ENCODE measurements around the gene GPR161.
"Not testable (repeated sequence)": the region's sequence is repeated elsewhere in the genome, so short reads cannot be mapped to it uniquely, and the experiment has no call there.

GPR161 gene

DNA sequence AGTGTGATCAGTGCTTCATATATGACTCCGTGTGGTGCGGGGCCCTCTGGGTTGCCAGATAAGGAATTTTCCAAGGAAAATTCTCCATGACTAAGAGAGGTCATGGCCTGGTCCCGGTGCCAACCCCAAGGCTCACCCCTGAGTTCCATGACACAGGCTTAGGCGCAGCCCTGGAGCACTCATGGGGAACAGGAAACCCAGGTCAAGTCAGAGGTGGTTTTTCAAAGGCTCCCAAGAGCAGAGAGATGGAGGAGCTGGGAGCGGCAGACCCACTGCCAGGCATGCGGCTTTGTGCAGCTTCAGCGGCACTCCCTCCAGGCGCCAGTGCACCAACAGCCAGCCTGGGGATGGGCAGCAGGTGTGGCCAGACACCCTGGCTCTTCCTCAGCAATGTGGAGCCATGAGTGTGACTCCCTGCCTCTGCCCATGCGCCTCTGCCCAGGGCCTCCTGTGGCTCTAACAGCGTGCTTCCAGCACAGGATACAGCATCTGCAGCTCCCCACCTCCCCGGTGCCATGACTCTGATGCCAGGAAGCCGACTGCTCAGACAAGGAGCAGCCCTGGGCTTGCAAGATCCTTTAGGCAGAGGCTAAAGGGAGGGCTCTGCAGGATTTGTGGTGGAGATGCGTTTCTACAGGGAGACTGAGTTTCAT lies 47.3 kb downstream of the GPR161 start:
- in situ Hi-C loops (cut with MboI; ENCODE audit: low sequenced_read_pairs) = no loop called here

DNA sequence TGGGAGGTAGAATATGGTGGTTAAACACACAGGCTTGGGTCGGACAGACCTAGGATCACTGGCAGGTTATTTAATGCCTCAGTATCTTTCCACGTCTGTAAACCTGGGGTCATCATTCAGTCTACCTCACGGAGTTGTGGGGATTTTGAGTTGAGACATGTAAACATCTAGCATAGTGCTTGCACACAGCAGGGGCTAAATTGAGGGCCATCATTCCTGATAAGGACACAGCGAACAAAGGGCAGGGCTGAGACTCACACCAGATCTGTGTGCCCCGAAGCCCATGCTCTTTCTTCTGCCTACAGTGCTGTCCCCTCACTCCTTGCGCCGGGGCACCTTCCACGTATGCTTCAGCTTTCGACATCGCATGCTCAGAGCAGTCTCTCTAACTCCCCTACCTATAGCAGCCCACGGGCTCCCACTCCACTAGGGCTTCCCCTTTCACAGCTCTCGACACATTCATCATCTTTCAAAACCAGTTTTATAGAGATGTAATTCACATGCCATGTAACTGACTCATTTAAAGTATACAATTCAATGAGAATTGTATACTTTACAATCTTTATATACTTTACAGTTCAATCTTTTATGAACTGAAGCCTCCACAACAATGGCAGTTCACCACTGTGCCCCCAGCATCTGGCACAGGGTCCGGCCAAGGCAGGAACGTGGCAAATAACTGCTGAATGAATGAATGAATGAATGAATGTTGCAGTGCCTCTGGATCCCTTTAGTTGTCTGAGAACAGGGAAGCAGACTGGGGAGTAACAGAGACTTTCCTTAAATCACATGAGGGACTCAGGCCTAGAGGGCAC lies 48.0 kb downstream of the GPR161 start:
- in situ Hi-C loops (cut with MboI; ENCODE audit: low sequenced_read_pairs) = no loop called here

DNA sequence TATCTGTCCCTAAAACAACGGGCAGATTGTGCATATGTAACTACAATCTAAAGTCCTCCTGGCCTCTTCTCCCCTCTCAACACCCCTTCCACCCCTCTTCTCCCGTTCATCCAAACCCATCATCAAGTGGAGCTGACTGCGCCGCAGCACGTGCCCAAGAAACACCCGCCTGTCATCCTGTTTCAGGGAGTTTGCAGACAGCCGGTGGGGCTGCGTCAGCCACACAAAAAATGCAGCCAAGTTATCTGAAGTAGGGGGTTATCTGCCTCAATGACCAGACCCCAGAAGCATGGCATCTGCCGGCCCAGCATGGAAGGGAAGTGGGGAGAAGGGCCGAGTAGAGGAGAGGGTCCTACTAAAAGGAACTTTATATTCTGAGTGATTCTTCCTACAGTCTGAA lies 49.0 kb downstream of the GPR161 start:
- in situ Hi-C loops (cut with MboI; ENCODE audit: low sequenced_read_pairs) = no loop called here

DNA sequence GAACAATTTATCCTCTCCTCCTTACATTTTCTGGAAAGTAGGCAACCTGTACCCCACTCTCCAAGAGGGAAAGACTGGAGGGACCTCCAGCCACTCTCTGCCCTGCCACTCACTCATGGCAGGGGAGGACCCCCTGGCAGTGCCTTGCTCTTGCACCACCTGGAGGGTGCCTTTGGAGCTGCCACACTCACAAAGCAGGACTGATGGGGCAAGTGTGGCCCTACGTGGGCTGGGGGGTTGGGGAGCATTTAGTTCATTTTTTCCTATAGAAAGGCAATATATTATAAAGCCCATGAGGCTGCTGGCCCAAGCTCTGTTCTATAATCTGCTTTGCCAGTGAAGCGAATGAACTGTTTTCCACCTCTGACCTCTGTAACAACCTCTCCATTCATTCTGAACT lies 50.3 kb downstream of the GPR161 start:
- in situ Hi-C loops (cut with MboI; ENCODE audit: low sequenced_read_pairs) = no loop called here

DNA sequence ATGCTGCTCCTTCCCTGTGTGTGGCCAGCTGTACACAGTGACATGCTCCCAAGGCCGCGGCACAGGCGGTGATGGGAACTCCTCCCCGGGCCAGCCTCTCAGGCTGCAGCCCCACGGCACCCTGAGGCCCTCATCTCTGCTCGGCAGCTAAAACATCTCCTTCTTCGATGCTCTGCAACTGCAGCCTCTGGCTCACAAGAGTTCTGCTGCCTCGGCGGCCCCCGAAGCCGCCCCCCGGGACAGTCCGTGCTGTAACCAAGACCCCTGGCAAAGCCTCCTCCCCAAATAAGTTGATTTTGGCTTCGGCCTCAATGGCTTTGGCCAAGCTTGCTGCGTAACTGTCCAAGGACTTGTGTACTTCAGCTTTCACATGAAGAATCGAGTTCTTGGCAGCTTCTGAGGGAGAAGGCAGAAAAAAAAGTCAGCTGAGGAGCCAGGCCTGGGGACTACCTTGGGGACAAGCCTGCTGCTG lies 51.3 kb downstream of the GPR161 start:
- in situ Hi-C loops (cut with MboI; ENCODE audit: low sequenced_read_pairs) = no loop called here

DNA sequence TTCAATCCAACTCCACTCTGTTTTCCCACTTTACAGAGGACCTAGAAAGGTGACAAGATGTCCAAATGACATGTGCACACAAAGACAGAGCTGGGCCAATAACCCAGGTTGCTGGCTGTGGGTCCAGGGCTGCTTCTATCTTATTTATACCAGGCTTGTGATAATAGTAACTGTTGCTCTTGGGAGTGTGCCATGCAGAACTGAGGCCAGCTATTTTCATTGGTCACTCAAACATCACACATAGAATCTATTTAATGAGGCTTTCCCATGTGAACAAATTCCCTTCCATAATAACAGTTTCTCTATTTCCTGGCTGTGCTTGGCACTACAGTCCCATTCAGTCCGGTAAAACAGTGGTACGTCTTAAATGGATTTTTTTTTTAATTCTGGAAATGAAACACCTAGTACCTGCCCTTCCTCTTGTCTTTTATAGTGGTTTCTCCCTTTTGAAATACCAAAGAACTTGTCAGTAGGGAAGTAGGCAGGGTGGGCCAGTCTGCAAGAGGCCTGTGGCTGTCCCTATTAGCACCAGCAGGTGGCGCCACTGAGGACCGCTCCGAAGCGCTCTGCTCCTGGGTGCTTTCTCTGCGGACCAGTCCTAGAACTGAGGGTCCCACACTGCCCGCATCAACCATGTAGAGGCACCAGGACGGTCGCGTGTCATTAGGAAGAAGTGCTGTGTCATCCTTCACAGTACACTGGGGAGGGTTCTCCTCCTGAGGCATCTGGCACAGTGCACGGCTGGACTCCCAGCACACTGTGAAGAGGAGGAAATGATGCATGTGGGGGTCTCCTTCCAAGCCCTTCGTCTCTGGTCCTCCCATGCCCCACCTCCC lies 52.1 kb downstream of the GPR161 start:
- in situ Hi-C loops (cut with MboI; ENCODE audit: low sequenced_read_pairs) = no loop called here

DNA sequence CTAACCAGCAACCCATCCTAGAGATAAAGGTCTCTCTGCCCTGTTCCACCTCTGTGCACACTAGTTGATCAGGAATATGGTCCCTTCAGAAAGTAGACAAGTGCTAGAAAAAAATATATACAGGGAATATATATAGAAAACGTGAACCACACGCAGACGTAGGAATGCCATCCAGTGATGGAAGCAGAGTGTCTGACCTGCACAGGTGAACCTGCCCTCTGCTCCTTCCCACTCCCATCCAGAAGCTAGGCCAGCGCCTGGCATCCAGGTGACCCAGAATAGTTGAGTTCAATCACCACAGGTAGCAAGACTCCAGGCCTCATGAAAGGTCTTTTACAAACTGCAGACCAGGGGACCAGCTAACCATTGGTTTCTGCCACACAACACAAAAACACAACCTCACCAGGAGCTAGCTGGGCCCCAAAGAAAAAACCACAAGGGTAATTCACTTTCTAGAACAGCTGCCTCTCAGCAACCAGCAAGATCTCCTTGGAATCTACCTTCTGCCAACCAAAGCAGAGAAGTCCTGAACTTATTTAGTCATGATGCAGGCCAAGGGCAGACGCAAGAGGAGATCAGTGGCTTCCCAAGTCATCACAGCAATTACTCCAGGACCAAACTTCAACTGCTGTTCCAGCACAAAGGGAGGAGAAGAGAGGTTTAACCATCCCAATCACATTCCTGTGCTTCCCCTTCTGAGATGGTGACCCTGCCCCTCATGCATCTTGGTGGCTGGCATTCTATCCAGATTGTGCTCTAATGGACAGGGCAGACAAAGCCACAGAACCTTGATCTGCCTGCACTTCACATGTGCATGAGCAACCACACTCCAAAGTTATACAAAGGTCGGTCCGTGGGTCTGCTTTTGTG lies 53.0 kb downstream of the GPR161 start:
- in situ Hi-C loops (cut with MboI; ENCODE audit: low sequenced_read_pairs) = no loop called here

DNA sequence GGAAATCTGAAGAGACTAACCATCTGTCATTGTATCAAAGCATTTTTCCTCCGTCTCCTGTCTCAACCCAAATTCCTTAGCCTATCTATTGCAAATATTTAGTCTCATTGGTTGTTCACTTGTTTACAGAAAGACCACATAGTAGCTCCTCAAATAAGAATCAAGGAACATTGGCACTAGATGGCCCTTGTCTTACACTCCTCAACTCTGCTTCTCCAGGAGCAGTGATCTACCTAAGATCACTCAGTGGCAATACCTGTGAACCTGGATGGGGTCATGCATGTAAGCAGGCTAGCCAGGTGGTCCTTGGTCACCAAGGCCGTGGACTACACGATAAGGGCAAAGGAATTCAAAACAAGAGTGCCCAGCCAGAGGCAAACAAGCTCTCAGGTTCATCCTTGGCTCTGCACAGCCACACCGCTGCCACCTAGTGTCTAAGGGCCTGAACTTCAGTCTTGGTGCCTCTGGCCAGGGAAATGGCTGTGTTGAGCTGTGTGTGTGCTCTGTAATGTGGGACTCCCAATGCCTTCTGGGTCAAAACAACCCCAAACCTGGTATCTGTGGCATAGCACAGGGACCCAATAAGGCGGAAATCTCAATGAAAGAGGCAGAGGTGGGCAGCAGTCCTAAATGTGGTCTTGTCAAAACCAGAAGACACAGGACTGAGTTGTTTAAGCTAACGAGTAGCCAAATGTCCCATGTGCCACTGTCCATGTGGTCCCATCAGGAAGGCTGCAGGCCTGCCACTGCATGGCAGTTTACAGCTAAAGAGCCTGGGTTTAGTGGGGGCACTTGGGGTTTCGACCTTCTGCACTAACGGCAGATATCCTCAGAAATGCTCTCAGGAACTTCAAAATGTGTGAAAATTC lies 54.5 kb downstream of the GPR161 start:
- in situ Hi-C loops (cut with MboI; ENCODE audit: low sequenced_read_pairs) = no loop called here

DNA sequence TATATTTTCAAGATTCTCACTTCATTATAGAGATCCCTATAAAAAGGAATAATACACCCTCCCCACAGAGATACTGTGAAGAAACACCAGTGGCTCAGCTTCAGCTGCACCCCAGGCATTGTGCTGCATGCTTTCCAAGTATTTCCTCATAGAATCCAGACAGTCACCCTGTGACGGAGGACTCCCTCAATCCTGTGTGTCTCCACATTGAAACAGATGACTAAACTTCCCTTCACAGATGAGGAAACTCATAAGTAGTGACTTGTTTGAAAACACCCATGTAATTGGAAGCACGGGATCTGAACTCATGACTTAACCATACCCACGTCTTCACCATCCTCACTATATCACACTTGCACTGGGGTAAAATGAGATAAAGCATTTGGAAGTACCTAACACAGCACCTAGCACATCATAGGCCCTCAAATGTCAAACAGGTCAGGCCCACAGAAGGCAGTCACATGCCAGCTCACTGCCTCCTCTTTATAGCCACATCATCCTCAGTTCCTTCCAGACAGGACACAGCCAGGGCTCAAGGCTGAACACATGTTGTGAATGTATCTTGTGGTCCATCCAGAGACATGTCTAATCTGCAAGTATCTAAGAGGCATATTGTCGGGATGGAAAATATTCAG lies 55.2 kb downstream of the GPR161 start:
- in situ Hi-C loops (cut with MboI; ENCODE audit: low sequenced_read_pairs) = no loop called here

DNA sequence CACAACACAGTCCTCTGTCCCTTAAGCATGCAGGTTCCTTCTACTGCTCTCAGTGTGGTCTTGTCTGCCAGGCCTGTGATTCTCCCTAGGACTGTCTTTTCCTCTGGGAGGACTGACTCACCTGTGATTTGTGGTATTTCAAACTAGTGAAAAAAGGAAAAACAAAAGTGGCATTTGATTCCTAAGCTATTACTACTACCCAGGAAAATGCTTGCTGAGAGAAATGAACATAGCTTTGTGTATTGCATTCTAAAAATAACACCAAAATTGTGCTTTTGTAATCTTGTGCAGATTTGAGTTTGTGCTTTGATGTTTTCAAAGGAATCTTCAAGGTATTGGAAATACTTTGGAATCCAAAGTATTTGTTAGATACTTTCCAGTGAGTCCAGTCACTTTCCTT lies 57.0 kb downstream of the GPR161 start:
- in situ Hi-C loops (cut with MboI; ENCODE audit: low sequenced_read_pairs) = no loop called here

DNA sequence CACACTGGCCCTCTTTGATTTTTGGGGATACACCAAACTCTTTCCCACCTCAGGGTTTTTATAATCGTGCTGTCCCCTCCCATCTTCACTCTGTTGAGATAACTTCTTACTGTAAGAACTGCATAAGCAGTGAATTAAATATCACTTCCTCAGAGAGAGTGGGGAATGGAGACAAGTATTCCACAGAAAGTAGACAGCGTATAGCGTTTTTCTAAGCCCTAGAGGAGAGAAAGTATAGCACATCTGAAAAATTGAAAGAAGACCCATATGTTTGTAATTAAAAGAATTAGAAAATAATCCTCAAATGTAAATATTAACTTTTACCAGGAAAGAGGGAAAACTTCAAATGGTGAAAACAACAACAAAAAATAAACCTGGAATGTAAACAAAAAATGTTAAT lies 67.3 kb downstream of the GPR161 start:
- in situ Hi-C loops (cut with MboI; ENCODE audit: low sequenced_read_pairs) = no loop called here

DNA sequence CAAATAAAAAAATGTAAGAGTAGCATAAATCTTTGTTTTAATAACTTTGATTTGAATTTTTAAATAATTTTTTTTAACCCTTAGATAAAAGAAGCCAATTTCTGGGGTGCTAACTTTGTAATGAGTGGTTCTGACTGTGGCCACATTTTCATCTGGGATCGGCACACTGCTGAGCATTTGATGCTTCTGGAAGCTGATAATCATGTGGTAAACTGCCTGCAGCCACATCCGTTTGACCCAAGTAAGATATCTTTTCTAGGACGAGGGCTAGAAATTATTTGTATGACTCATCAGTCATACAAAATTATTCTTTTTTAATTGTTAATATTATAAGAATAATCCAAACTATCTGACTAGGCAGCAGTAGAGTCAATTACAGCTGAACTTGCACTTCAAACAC lies 71.2 kb downstream of the GPR161 start:
- in situ Hi-C loops (cut with MboI; ENCODE audit: low sequenced_read_pairs) = no loop called here

DNA sequence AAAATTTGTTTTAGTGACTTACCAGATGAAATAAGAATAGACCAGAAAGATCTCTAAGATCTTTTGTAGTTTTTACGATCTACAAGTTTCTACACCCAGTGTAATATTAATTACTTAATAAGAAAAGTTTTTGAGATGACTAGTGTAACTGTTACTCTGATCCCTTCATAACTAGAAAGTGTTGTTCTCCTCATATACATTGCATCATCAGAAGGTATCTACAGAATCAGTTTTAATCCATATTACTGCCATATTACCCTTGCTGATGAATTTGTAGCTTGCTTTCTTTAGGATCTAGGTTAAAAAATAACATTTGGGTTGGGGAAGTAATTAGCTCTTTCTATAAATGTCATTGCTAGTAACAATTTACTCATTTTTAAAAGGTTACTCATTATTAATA lies 72.5 kb downstream of the GPR161 start:
- in situ Hi-C loops (cut with MboI; ENCODE audit: low sequenced_read_pairs) = no loop called here

DNA sequence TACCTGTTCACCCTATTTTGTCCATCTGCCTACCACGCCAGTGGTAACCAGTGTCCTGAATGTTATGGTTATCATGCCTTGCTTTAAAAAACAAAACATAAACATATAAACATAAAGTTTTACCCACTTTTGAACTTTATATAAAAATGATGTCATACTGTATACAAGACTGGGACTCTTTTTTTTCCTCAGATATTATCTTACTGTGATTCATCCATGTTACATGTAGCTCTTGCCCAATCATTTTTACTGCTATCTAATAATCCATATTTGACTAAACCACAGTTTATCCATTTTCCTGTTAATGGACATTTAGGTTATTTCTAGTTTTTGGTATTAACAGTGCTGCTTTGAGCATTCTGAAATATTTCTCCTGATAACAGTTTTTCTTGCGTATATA lies 78.8 kb downstream of the GPR161 start:
- in situ Hi-C loops (cut with MboI; ENCODE audit: low sequenced_read_pairs) = no loop called here

DNA sequence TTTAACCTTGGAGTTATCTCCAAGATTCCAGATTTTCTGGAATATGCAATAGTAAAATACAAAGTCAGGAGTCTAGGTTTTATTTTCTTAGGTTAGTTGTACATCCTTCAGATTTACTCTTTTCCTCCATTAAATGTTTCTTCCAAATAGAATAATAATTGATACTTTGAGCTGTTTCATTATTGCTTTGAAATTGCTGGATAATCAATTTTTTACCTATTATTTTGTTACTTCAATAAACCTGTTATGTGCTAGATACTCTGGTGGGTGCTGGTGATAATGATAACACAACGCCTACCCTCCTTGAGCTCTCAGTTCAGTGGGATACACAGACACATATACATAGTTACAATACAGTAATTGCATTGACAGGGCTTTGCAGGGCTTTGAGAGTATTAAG lies 79.4 kb downstream of the GPR161 start:
- in situ Hi-C loops (cut with MboI; ENCODE audit: low sequenced_read_pairs) = no loop called here

DNA sequence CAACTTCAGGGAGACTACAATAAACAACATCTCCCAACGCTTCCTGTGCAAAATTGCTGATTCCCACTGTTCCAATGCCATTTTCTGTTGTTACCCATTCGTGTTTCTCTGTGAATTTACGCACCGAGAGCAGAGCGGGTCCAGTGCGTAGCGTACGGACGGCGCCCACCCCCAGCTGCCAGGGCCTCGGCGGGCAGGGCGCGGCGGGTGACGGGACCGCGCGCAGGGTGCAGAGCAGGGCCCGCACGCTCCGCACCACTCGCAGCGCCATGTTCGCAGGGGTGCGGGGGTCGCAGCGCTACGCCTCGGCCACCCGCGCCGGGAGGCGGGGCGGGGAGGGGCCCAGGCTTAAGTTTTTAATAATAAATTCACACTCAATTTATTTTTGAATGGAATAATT lies 80.6 kb downstream of the GPR161 start:
- in situ Hi-C loops (cut with MboI; ENCODE audit: low sequenced_read_pairs) = not testable (repeated sequence)

DNA sequence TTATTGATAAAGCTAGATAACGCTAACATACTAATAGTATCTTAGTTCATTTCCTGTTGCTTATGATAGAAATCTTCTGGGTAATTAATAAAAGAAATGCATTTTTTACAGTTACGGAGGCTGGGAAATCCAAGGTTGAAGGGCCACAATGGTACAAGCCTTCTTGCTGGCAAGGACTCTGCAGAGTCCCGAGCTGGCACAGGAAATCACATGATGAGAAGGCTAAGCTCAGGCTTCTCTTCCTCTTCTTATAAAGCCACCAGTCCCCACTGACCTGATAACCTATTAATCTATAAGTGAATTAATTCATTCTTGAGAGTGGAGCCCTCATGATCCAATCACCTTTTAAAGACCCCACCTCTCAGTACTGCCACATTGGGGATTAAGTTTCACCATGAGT lies 82.6 kb downstream of the GPR161 start:
- in situ Hi-C loops (cut with MboI; ENCODE audit: low sequenced_read_pairs) = no loop called here

DNA sequence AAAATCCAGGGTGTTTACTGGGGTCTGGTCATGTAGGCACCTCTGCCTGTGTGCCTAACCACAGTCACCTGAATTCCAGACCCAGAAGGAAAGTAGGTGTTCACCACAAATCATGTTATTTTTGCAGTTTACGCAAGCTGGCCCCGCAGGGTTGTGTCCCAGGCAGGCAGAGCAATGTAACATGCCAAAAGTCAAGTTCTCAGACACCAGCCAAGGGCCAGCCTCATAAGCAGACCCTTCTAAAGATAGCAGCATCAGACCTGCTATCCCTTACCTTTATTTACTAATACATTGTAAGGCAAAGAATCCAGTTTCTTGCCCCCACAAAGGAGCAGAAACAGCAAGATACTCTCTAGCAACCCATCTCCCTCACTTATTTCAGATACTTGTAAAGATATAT lies 83.0 kb downstream of the GPR161 start:
- in situ Hi-C loops (cut with MboI; ENCODE audit: low sequenced_read_pairs) = no loop called here

DNA sequence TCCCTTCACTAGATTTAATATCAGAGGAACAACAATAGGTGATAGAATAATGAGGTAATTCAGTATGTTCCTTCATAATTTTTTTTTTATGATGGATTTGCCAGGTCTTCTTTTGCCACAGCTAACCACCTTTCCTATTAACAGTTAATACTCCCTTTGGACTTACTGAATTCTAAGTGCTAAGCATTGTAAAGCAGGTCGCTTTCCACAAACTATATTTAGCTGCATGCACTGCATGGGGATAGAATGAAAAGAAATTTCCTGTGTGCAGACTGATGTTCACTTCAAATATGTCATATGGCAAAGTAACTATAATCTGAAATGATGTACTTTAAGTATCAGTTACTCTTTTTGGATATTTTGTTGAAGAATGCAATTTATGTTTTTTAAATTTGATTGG lies 85.8 kb downstream of the GPR161 start:
- in situ Hi-C loops (cut with MboI; ENCODE audit: low sequenced_read_pairs) = no loop called here

Data from hTERT RPE-1 (cell line).